GM23338 (cell line): ENCODE measurements around the gene PHOX2A. TPM values are rescaled to one million over a fixed set of nuclear protein-coding genes. Genes with fewer than 3 reads are reported as not detected.

Source experiments
- ATAC-seq: fragments of 200-7000 bp; cut with Tn5 transposase; 3 replicates; pipeline ENCODE4 v1.9.1; 2020
- DNase-seq: peaks from one replicate; pipeline ENCODE4 v3.0.0-alpha.2; 2015; ENCODE audit warnings: low spot score
- H2AFZ ChIP-seq: fragments of 200-600 bp; sonication (generic); 2 replicates; pipeline ENCODE4 v1.8.0; 2016; ENCODE audit warnings: antibody characterized with exemption, mild to moderate bottlenecking, moderate library complexity
- H3F3A ChIP-seq: fragments of 200-600 bp; sonication (generic); replicated peaks from 2 replicates; pipeline ENCODE4 v1.8.0; 2017; ENCODE audit warnings: antibody characterized with exemption, mixed run types, low read depth
- H3K27ac ChIP-seq: fragments of 200-600 bp; sonication (generic); 2 replicates; pipeline ENCODE4 v1.6.1; 2016; ENCODE audit warnings: low read depth
- H3K27me3 ChIP-seq: fragments of 200-600 bp; sonication (generic); 2 replicates; pipeline ENCODE4 v1.8.0; 2016; ENCODE audit warnings: mild to moderate bottlenecking, mixed run types, moderate library complexity; ENCODE audit not compliant: insufficient read depth
- H3K36me3 ChIP-seq: fragments of 200-600 bp; sonication (generic); 2 replicates; pipeline ENCODE4 v1.8.0; 2016; ENCODE audit warnings: mild to moderate bottlenecking; ENCODE audit not compliant: insufficient read depth
- H3K4me1 ChIP-seq: fragments of 200-600 bp; sonication (generic); 2 replicates; pipeline ENCODE4 v1.8.0; 2016; ENCODE audit warnings: mild to moderate bottlenecking, moderate library complexity; ENCODE audit not compliant: insufficient read depth
- H3K4me2 ChIP-seq: fragments of 200-600 bp; sonication (generic); 2 replicates; pipeline ENCODE4 v1.7.1; 2017; ENCODE audit warnings: mixed run types
- H3K4me3 ChIP-seq: fragments of 200-600 bp; sonication (generic); 2 replicates; pipeline ENCODE4 v1.6.1; 2016; ENCODE audit warnings: mixed run types
- H3K79me2 ChIP-seq: fragments of 200-600 bp; sonication (generic); replicated peaks from 2 replicates; pipeline ENCODE4 v1.8.0; 2017; ENCODE audit warnings: mild to moderate bottlenecking; ENCODE audit not compliant: insufficient read depth
- H3K9me2 ChIP-seq: fragments of 200-600 bp; sonication (generic); 2 replicates; pipeline ENCODE4 v1.8.0; 2017; ENCODE audit not compliant: insufficient read depth
- H4K20me1 ChIP-seq: fragments of 200-600 bp; sonication (generic); replicated peaks from 2 replicates; pipeline ENCODE4 v1.8.0; 2017; ENCODE audit warnings: mild to moderate bottlenecking; ENCODE audit not compliant: insufficient read depth
- H3K27ac Mint-ChIP-seq: 2 replicates; pipeline ENCODE4 v1.8.0; 2020; ENCODE audit warnings: inconsistent platforms, mild to moderate bottlenecking, moderate library complexity, mixed read lengths
- H3K27me3 Mint-ChIP-seq: 3 replicates; pipeline ENCODE4 v1.8.0; 2022; ENCODE audit warnings: low read depth, mild to moderate bottlenecking, moderate library complexity, mixed read lengths, inconsistent platforms; ENCODE audit not compliant: insufficient read depth, poor library complexity
- H3K36me3 Mint-ChIP-seq: 3 replicates; pipeline ENCODE4 v1.8.0; 2021; ENCODE audit warnings: low read depth, mild to moderate bottlenecking, inconsistent platforms, moderate library complexity, mixed read lengths
- H3K4me1 Mint-ChIP-seq: 3 replicates; pipeline ENCODE4 v1.8.0; 2020; ENCODE audit warnings: mild to moderate bottlenecking, inconsistent platforms, mixed read lengths
- H3K4me3 Mint-ChIP-seq: 3 replicates; pipeline ENCODE4 v1.8.0; 2021; ENCODE audit warnings: moderate library complexity, mild to moderate bottlenecking, inconsistent platforms, mixed read lengths
- H3K9me3 Mint-ChIP-seq: 3 replicates; pipeline ENCODE4 v1.8.0; 2020; ENCODE audit warnings: moderate library complexity, mild to moderate bottlenecking, inconsistent platforms, mixed read lengths
- CREB1 ChIP-seq: fragments of 250-450 bp; sonication (Bioruptor Pico); IDR thresholded peaks from 2 replicates; pipeline ENCODE4 v1.5.0; 2020; ENCODE audit warnings: low read depth, mild to moderate bottlenecking, moderate library complexity
- NANOG ChIP-seq: IDR thresholded peaks from 2 replicates; pipeline ENCODE4 v1.6.1; 2016; ENCODE audit warnings: antibody characterized with exemption, borderline replicate concordance
- STAT1 ChIP-seq: IDR thresholded peaks from one replicate; pipeline ENCODE4 v1.6.1; 2016; ENCODE audit warnings: antibody characterized with exemption; ENCODE audit not compliant: unreplicated experiment
- ZNF331 ChIP-seq: fragments of 250-450 bp; sonication (Bioruptor Pico); IDR thresholded peaks from 2 replicates; pipeline ENCODE4 v1.5.0; 2020; ENCODE audit warnings: low read depth, mild to moderate bottlenecking, moderate library complexity
- long read RNA-seq: library from polyadenylated mRNA; unstranded; transcript quantifications from one replicate; pipeline ENCODE4 v2.0.0, GENCODE V29; 2020; ENCODE audit not compliant: unreplicated experiment
- polyA plus RNA-seq: library from polyadenylated mRNA; unstranded; fragments of >200 nt; fragmentation: Nextera tagmentation; extraction: Ambion mirVana; gene quantifications from 2 replicates; pipeline ENCODE4 v1.2.1, GENCODE V29; 2016
- total RNA-seq: library from RNA; depleted of rRNA; stranded (reverse); fragments of >200 nt; shearing (Covaris generic); gene quantifications from 2 replicates; pipeline ENCODE4 v1.2.3, GENCODE V29; 2014; rRNA removed
- TF ChIP-seq, protein P1 (sequence below), 2 experiments: fragments of 200-600 bp in 1 of 2; sonication (generic) in 1 of 2; conservative IDR thresholded peaks; 2 replicates each; pipeline versions ENCODE4 v1.5.1 to v1.6.1; 2016 to 2017; ENCODE audit warnings: antibody characterized with exemption in 2 of 2, low read depth in 2 of 2, mild to moderate bottlenecking in 2 of 2, moderate library complexity in 1 of 2
- TF ChIP-seq, protein P2 (sequence below): IDR thresholded peaks from 2 replicates; pipeline ENCODE4 v1.6.1; 2016; ENCODE audit warnings: antibody characterized with exemption
- TF ChIP-seq, protein P3 (sequence below): fragments of 250-450 bp; sonication (Bioruptor Pico); IDR thresholded peaks from 2 replicates; pipeline ENCODE4 v1.5.0; 2020; ENCODE audit warnings: mild to moderate bottlenecking, moderate library complexity

Gene PHOX2A
- not detected in 2 replicates for total RNA-seq
- 0.23 and 0.31 TPM in 2 replicates for polyA plus RNA-seq
- long read RNA-seq, result 0 reads

DNA sequence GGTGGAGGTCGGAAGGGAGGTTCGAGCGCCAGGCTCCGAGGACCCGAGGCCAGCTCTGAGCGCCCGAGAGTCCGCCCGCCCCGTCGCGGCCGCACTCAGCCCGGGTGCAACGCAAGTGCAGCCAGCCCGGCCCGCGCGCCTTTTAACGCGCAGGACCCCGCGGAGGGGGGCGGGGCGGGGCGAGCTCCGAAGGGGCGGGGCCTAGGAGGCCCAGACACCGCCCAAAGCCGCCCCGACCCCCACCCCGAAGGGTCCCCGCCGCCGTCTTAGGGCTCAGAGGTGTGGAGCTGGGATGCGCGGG lies at the start of gene PHOX2A:
TSS of gene PHOX2A (minus strand) at position 117 of the 301 bp plus-strand sequence. CDS start 172 bp downstream, outside the sequence.
- H3K4me2 ChIP-seq, result peak within 1 kb of the TSS; percentile 96
- Mint-ChIP-seq H3K27me3 (peaks cover 45% of the 10 kb centered on the region), H3K4me3 (peak within 1 kb of the TSS; percentile 70), H3K4me1 (peaks cover 35% of the 10 kb centered on the region), H3K36me3 (peaks cover under 1% of the 10 kb centered on the region; the same call in 1 of the 3 replicates), H3K27ac (no peak within 1 kb of the TSS), H3K9me3 (peaks cover 4% of the 10 kb centered on the region; the same call in 2 of the 3 replicates)
- H3K27ac ChIP-seq, result no peak within 1 kb of the TSS
- peaks cover 23% of the 10 kb centered on the region for H3K4me1 ChIP-seq
- peaks cover 100% of the 10 kb centered on the region for H3K27me3 ChIP-seq
- H3K4me3 ChIP-seq, result peak within 1 kb of the TSS; percentile 84
- peak within 1 kb of the TSS; percentile 98 for H2AFZ ChIP-seq
- H3K79me2 ChIP-seq, result no peaks in the 10 kb centered on the region
- ATAC-seq, result peak; percentile 49
- 0 out of 2 replicates have a peak, but pooled peaks cover 9% of the 10 kb centered on the region for H3F3A ChIP-seq
- no peaks in the 10 kb centered on the region for H3K36me3 ChIP-seq
- no peak for DNase-seq
- TF ChIP-seq, protein P1, sequence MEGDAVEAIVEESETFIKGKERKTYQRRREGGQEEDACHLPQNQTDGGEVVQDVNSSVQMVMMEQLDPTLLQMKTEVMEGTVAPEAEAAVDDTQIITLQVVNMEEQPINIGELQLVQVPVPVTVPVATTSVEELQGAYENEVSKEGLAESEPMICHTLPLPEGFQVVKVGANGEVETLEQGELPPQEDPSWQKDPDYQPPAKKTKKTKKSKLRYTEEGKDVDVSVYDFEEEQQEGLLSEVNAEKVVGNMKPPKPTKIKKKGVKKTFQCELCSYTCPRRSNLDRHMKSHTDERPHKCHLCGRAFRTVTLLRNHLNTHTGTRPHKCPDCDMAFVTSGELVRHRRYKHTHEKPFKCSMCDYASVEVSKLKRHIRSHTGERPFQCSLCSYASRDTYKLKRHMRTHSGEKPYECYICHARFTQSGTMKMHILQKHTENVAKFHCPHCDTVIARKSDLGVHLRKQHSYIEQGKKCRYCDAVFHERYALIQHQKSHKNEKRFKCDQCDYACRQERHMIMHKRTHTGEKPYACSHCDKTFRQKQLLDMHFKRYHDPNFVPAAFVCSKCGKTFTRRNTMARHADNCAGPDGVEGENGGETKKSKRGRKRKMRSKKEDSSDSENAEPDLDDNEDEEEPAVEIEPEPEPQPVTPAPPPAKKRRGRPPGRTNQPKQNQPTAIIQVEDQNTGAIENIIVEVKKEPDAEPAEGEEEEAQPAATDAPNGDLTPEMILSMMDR (conservative IDR thresholded peaks at IDR 0.05; ENCODE audit: low read depth in 2 of 2), result no peak
- no peak for TF ChIP-seq ZNF331 (CRISPR knock-in tag)
- no peak for TF ChIP-seq STAT1
- TF ChIP-seq NANOG, result no peak
- TF ChIP-seq, protein P2, sequence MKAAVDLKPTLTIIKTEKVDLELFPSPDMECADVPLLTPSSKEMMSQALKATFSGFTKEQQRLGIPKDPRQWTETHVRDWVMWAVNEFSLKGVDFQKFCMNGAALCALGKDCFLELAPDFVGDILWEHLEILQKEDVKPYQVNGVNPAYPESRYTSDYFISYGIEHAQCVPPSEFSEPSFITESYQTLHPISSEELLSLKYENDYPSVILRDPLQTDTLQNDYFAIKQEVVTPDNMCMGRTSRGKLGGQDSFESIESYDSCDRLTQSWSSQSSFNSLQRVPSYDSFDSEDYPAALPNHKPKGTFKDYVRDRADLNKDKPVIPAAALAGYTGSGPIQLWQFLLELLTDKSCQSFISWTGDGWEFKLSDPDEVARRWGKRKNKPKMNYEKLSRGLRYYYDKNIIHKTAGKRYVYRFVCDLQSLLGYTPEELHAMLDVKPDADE, result no peak
- no peaks in the 10 kb centered on the region for H3K9me2 ChIP-seq
- peaks cover 10% of the 10 kb centered on the region for H4K20me1 ChIP-seq

DNA sequence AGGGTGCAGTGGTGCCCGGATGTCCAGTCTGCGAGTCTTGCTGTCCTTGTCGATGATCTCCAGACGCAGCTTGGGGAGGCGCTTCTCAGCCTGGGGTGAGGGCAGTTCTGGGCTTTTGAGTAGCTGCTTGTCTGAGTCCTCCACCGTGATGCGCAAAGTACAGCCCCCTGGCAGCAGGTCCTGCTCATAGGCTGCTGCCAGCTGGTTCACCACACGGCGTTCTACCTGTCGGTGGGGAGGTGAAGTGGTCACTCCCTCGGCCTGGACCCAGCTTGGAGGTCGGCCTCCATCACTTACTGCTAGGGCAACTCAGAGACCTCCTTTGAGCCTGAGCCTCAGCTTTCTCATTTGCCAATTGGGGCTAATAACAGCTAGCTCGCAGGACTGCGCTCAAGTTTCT lies 49.4 kb upstream of the PHOX2A start:
- ATAC-seq, result no peak
- peaks cover 2% of the 10 kb centered on the region for H3K27me3 Mint-ChIP-seq
- Histone ChIP-seq H2AFZ (no peak overlapping the region), H3K27me3 (no peaks in the 10 kb centered on the region), H3K4me1 (no peaks in the 10 kb centered on the region), H3K9me2 (no peaks in the 10 kb centered on the region), H3K27ac (no peak overlapping the region), H3K36me3 (no peaks in the 10 kb centered on the region), H3K79me2 (no peaks in the 10 kb centered on the region), H3K4me2 (no peak overlapping the region), H4K20me1 (no peaks in the 10 kb centered on the region), H3F3A (no peaks in the 10 kb centered on the region), H3K4me3 (no peak overlapping the region)
- no peaks in the 10 kb centered on the region for H3K4me1 Mint-ChIP-seq
- no peak overlapping the region for H3K27ac Mint-ChIP-seq
- no peak for DNase-seq
- no peak for TF ChIP-seq CREB1 (CRISPR knock-in tag)
- TF ChIP-seq, protein P3, sequence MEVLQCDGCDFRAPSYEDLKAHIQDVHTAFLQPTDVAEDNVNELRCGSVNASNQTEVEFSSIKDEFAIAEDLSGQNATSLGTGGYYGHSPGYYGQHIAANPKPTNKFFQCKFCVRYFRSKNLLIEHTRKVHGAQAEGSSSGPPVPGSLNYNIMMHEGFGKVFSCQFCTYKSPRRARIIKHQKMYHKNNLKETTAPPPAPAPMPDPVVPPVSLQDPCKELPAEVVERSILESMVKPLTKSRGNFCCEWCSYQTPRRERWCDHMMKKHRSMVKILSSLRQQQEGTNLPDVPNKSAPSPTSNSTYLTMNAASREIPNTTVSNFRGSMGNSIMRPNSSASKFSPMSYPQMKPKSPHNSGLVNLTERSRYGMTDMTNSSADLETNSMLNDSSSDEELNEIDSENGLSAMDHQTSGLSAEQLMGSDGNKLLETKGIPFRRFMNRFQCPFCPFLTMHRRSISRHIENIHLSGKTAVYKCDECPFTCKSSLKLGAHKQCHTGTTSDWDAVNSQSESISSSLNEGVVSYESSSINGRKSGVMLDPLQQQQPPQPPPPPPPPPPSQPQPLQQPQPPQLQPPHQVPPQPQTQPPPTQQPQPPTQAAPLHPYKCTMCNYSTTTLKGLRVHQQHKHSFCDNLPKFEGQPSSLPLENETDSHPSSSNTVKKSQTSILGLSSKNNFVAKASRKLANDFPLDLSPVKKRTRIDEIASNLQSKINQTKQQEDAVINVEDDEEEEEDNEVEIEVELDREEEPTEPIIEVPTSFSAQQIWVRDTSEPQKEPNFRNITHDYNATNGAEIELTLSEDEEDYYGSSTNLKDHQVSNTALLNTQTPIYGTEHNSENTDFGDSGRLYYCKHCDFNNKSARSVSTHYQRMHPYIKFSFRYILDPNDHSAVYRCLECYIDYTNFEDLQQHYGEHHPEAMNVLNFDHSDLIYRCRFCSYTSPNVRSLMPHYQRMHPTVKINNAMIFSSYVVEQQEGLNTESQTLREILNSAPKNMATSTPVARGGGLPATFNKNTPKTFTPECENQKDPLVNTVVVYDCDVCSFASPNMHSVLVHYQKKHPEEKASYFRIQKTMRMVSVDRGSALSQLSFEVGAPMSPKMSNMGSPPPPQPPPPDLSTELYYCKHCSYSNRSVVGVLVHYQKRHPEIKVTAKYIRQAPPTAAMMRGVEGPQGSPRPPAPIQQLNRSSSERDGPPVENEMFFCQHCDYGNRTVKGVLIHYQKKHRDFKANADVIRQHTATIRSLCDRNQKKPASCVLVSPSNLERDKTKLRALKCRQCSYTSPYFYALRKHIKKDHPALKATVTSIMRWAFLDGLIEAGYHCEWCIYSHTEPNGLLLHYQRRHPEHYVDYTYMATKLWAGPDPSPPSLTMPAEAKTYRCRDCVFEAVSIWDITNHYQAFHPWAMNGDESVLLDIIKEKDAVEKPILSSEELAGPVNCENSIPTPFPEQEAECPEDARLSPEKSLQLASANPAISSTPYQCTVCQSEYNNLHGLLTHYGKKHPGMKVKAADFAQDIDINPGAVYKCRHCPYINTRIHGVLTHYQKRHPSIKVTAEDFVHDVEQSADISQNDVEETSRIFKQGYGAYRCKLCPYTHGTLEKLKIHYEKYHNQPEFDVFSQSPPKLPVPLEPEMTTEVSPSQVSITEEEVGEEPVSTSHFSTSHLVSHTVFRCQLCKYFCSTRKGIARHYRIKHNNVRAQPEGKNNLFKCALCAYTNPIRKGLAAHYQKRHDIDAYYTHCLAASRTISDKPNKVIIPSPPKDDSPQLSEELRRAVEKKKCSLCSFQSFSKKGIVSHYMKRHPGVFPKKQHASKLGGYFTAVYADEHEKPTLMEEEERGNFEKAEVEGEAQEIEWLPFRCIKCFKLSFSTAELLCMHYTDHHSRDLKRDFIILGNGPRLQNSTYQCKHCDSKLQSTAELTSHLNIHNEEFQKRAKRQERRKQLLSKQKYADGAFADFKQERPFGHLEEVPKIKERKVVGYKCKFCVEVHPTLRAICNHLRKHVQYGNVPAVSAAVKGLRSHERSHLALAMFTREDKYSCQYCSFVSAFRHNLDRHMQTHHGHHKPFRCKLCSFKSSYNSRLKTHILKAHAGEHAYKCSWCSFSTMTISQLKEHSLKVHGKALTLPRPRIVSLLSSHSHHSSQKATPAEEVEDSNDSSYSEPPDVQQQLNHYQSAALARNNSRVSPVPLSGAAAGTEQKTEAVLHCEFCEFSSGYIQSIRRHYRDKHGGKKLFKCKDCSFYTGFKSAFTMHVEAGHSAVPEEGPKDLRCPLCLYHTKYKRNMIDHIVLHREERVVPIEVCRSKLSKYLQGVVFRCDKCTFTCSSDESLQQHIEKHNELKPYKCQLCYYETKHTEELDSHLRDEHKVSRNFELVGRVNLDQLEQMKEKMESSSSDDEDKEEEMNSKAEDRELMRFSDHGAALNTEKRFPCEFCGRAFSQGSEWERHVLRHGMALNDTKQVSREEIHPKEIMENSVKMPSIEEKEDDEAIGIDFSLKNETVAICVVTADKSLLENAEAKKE, result no peak
- TF ChIP-seq, protein P1 (conservative IDR thresholded peaks at IDR 0.05; ENCODE audit: low read depth in 2 of 2), result no peak
- no peak overlapping the region for H3K4me3 Mint-ChIP-seq
- no peaks in the 10 kb centered on the region; the same call in 2 of the 3 replicates for H3K9me3 Mint-ChIP-seq
- H3K36me3 Mint-ChIP-seq, result peaks cover 4% of the 10 kb centered on the region
